Measurements from ENCODE around the gene ZNF593.

DNA sequence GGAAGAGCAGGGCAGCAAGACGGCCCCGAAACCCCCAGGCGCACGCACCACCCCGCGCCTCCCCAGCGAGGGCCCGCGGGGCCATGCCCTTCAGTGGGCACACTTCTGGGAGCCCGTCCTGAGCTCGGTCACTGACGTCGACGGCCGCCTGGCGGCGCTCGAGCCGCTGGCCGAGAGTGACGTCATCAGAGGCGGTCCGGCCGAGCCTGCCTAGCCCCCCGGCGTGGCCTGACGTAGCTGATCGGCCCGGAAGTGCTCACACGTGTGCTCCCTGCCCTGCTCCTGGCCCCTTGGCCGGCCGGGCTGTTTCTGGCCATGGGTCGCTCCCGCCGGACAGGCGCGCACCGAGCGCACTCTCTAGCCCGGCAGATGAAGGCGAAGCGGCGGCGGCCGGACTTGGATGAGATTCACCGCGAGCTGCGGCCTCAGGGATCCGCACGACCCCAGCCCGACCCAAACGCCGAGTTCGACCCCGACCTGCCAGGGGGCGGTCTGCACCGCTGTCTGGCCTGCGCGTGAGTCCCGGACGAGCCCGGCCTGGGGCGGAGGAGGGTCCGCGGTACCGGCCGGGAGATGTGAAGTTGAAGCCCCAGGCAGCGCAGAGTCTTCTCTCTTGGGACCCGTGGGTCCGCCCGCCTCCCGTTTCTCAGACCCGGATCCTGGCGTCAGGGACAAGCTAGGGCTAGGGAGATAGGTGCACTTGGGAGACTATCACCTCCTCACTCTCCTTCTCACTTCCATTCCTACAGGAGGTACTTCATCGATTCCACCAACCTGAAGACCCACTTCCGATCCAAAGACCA, at the start of gene ZNF593:
- TF ChIP-seq CSDC2 (CRISPR knock-in tag; IDR thresholded peaks at IDR 0.05) (no peak), ZNF565 (CRISPR knock-in tag; conservative IDR thresholded peaks at IDR 0.05; ENCODE audit: low read depth) (peak; percentile 93; the same call in 1 of the 2 replicates), ZFP30 (CRISPR knock-in tag; IDR thresholded peaks at IDR 0.05) (peak; percentile 54), ESRRG (CRISPR knock-in tag; IDR thresholded peaks at IDR 0.05) (no peak), ARNTL (CRISPR knock-in tag; IDR thresholded peaks at IDR 0.05; ENCODE audit: borderline replicate concordance, low read depth) (no peak), RARB (CRISPR knock-in tag; IDR thresholded peaks at IDR 0.05) (no peak)
- TF ChIP-seq, protein P1, sequence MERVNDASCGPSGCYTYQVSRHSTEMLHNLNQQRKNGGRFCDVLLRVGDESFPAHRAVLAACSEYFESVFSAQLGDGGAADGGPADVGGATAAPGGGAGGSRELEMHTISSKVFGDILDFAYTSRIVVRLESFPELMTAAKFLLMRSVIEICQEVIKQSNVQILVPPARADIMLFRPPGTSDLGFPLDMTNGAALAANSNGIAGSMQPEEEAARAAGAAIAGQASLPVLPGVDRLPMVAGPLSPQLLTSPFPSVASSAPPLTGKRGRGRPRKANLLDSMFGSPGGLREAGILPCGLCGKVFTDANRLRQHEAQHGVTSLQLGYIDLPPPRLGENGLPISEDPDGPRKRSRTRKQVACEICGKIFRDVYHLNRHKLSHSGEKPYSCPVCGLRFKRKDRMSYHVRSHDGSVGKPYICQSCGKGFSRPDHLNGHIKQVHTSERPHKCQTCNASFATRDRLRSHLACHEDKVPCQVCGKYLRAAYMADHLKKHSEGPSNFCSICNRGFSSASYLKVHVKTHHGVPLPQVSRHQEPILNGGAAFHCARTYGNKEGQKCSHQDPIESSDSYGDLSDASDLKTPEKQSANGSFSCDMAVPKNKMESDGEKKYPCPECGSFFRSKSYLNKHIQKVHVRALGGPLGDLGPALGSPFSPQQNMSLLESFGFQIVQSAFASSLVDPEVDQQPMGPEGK (CRISPR knock-in tag; IDR thresholded peaks at IDR 0.05; ENCODE audit: borderline replicate concordance), result no peak
- TF ChIP-seq, protein P2, sequence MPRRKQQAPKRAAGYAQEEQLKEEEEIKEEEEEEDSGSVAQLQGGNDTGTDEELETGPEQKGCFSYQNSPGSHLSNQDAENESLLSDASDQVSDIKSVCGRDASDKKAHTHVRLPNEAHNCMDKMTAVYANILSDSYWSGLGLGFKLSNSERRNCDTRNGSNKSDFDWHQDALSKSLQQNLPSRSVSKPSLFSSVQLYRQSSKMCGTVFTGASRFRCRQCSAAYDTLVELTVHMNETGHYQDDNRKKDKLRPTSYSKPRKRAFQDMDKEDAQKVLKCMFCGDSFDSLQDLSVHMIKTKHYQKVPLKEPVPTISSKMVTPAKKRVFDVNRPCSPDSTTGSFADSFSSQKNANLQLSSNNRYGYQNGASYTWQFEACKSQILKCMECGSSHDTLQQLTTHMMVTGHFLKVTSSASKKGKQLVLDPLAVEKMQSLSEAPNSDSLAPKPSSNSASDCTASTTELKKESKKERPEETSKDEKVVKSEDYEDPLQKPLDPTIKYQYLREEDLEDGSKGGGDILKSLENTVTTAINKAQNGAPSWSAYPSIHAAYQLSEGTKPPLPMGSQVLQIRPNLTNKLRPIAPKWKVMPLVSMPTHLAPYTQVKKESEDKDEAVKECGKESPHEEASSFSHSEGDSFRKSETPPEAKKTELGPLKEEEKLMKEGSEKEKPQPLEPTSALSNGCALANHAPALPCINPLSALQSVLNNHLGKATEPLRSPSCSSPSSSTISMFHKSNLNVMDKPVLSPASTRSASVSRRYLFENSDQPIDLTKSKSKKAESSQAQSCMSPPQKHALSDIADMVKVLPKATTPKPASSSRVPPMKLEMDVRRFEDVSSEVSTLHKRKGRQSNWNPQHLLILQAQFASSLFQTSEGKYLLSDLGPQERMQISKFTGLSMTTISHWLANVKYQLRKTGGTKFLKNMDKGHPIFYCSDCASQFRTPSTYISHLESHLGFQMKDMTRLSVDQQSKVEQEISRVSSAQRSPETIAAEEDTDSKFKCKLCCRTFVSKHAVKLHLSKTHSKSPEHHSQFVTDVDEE (CRISPR knock-in tag; IDR thresholded peaks at IDR 0.05), result 0 out of 2 replicates have a peak, but pooled peaks have one; percentile 55
- TF ChIP-seq, protein P3, sequence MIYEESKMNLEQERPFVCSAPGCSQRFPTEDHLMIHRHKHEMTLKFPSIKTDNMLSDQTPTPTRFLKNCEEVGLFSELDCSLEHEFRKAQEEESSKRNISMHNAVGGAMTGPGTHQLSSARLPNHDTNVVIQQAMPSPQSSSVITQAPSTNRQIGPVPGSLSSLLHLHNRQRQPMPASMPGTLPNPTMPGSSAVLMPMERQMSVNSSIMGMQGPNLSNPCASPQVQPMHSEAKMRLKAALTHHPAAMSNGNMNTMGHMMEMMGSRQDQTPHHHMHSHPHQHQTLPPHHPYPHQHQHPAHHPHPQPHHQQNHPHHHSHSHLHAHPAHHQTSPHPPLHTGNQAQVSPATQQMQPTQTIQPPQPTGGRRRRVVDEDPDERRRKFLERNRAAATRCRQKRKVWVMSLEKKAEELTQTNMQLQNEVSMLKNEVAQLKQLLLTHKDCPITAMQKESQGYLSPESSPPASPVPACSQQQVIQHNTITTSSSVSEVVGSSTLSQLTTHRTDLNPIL (CRISPR knock-in tag; IDR thresholded peaks at IDR 0.05; ENCODE audit: low read depth), result no peak
- TF ChIP-seq, protein P4, sequence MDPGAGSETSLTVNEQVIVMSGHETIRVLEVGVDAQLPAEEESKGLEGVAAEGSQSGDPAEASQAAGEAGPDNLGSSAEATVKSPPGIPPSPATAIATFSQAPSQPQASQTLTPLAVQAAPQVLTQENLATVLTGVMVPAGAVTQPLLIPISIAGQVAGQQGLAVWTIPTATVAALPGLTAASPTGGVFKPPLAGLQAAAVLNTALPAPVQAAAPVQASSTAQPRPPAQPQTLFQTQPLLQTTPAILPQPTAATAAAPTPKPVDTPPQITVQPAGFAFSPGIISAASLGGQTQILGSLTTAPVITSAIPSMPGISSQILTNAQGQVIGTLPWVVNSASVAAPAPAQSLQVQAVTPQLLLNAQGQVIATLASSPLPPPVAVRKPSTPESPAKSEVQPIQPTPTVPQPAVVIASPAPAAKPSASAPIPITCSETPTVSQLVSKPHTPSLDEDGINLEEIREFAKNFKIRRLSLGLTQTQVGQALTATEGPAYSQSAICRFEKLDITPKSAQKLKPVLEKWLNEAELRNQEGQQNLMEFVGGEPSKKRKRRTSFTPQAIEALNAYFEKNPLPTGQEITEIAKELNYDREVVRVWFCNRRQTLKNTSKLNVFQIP (CRISPR knock-in tag; IDR thresholded peaks at IDR 0.05; ENCODE audit: borderline replicate concordance, low read depth), result no peak
